Activated naive CD8-positive, alpha-beta T cell (primary cell): ENCODE data around the gene UBTD1.

Experiments
- H3K27ac Mint-ChIP-seq: one replicate; pipeline ENCODE4 v1.8.0; 2021; ENCODE audit warnings: mixed read lengths
- H3K27me3 Mint-ChIP-seq: one replicate; pipeline ENCODE4 v1.8.0; 2021; ENCODE audit warnings: mixed read lengths
- H3K36me3 Mint-ChIP-seq: one replicate; pipeline ENCODE4 v1.8.0; 2021; ENCODE audit warnings: mixed read lengths
- H3K4me1 Mint-ChIP-seq: one replicate; pipeline ENCODE4 v1.8.0; 2021; ENCODE audit warnings: low read depth, mixed read lengths
- H3K4me3 Mint-ChIP-seq: one replicate; pipeline ENCODE4 v1.8.0; 2021; ENCODE audit warnings: mild to moderate bottlenecking, mixed read lengths
- H3K9me3 Mint-ChIP-seq: one replicate; pipeline ENCODE4 v1.8.0; 2021; ENCODE audit warnings: low read depth, mixed read lengths

UBTD1 gene

GRCh38 chr10:97498841-97499560 lies at the start of gene UBTD1:
Gene UBTD1, plus strand, starts transcription at chr10:97498924. Its CDS starts 280 bp downstream, at chr10:97499204.
- no peaks in the 10 kb centered on the region for H3K9me3 Mint-ChIP-seq
- peak within 1 kb of the TSS; percentile 94 for H3K4me3 Mint-ChIP-seq
- H3K4me1 Mint-ChIP-seq = peaks cover 50% of the 10 kb centered on the region
- H3K27me3 Mint-ChIP-seq = peaks cover 13% of the 10 kb centered on the region
- no peaks in the 10 kb centered on the region for H3K36me3 Mint-ChIP-seq
- H3K27ac Mint-ChIP-seq = peak within 1 kb of the TSS; percentile 98

GRCh38 chr10:97450828-97451227 lies 47.9 kb upstream of the UBTD1 start:
- Mint-ChIP-seq H3K4me3 (no peak overlapping the region), H3K4me1 (peaks cover 64% of the 10 kb centered on the region), H3K27me3 (no peaks in the 10 kb centered on the region), H3K27ac (no peak overlapping the region), H3K36me3 (peaks cover 7% of the 10 kb centered on the region), H3K9me3 (no peaks in the 10 kb centered on the region)

- Mint-ChIP-seq H3K4me3 (no peak overlapping the region), H3K36me3 (peaks cover 7% of the 10 kb centered on the region), H3K27ac (no peak overlapping the region), H3K27me3 (no peaks in the 10 kb centered on the region), H3K9me3 (no peaks in the 10 kb centered on the region), H3K4me1 (peaks cover 60% of the 10 kb centered on the region)
Measured at GRCh38 chr10:97451605-97452004, 47.1 kb upstream of the UBTD1 start.

GRCh38 chr10:97452352-97452751 lies 46.4 kb upstream of the UBTD1 start:
- Mint-ChIP-seq H3K4me1 (peaks cover 54% of the 10 kb centered on the region), H3K27me3 (no peaks in the 10 kb centered on the region), H3K36me3 (peaks cover 7% of the 10 kb centered on the region), H3K4me3 (no peak overlapping the region), H3K9me3 (no peaks in the 10 kb centered on the region), H3K27ac (peak overlapping the region; percentile 72)

- Mint-ChIP-seq H3K27me3 (no peaks in the 10 kb centered on the region), H3K4me3 (peak overlapping the region; percentile 68), H3K36me3 (peaks cover 8% of the 10 kb centered on the region), H3K4me1 (peaks cover 40% of the 10 kb centered on the region), H3K27ac (peak overlapping the region; percentile 96), H3K9me3 (no peaks in the 10 kb centered on the region)
Measured at GRCh38 chr10:97454330-97455036, 44.2 kb upstream of the UBTD1 start.

- Mint-ChIP-seq H3K27me3 (no peaks in the 10 kb centered on the region), H3K4me3 (no peak overlapping the region), H3K36me3 (peaks cover 8% of the 10 kb centered on the region), H3K4me1 (peaks cover 33% of the 10 kb centered on the region), H3K27ac (peak overlapping the region; percentile 96), H3K9me3 (no peaks in the 10 kb centered on the region)
Measured at GRCh38 chr10:97456034-97456685, 42.6 kb upstream of the UBTD1 start.

GRCh38 chr10:97456686-97457065 lies 42.0 kb upstream of the UBTD1 start:
- H3K36me3 Mint-ChIP-seq = peaks cover 8% of the 10 kb centered on the region
- H3K4me3 Mint-ChIP-seq = no peak overlapping the region
- H3K27me3 Mint-ChIP-seq = no peaks in the 10 kb centered on the region
- peak overlapping the region; percentile 96 for H3K27ac Mint-ChIP-seq
- no peaks in the 10 kb centered on the region for H3K9me3 Mint-ChIP-seq
- H3K4me1 Mint-ChIP-seq = peaks cover 33% of the 10 kb centered on the region

GRCh38 chr10:97459111-97459510 lies 39.6 kb upstream of the UBTD1 start:
- peaks cover 12% of the 10 kb centered on the region for H3K36me3 Mint-ChIP-seq
- peak overlapping the region; percentile 22 for H3K27ac Mint-ChIP-seq
- peaks cover 20% of the 10 kb centered on the region for H3K4me1 Mint-ChIP-seq
- no peaks in the 10 kb centered on the region for H3K9me3 Mint-ChIP-seq
- no peak overlapping the region for H3K4me3 Mint-ChIP-seq
- H3K27me3 Mint-ChIP-seq = no peaks in the 10 kb centered on the region

- peaks cover 13% of the 10 kb centered on the region for H3K4me1 Mint-ChIP-seq
- peak overlapping the region; percentile 18 for H3K27ac Mint-ChIP-seq
- H3K36me3 Mint-ChIP-seq = peaks cover 7% of the 10 kb centered on the region
- no peaks in the 10 kb centered on the region for H3K9me3 Mint-ChIP-seq
- no peaks in the 10 kb centered on the region for H3K27me3 Mint-ChIP-seq
- H3K4me3 Mint-ChIP-seq = no peak overlapping the region
Measured at GRCh38 chr10:97459933-97460332, 38.8 kb upstream of the UBTD1 start.

- Mint-ChIP-seq H3K27ac (no peak overlapping the region), H3K9me3 (no peaks in the 10 kb centered on the region), H3K36me3 (peaks cover 7% of the 10 kb centered on the region), H3K4me3 (no peak overlapping the region), H3K4me1 (peaks cover 2% of the 10 kb centered on the region), H3K27me3 (no peaks in the 10 kb centered on the region)
Measured at GRCh38 chr10:97462309-97462708, 36.4 kb upstream of the UBTD1 start.

GRCh38 chr10:97463363-97464132 lies 35.2 kb upstream of the UBTD1 start:
- H3K36me3 Mint-ChIP-seq = peaks cover 4% of the 10 kb centered on the region
- H3K9me3 Mint-ChIP-seq = no peaks in the 10 kb centered on the region
- H3K27ac Mint-ChIP-seq = no peak overlapping the region
- no peaks in the 10 kb centered on the region for H3K27me3 Mint-ChIP-seq
- peaks cover 2% of the 10 kb centered on the region for H3K4me1 Mint-ChIP-seq
- no peak overlapping the region for H3K4me3 Mint-ChIP-seq

GRCh38 chr10:97464226-97464625 lies 34.5 kb upstream of the UBTD1 start:
- Mint-ChIP-seq H3K4me3 (no peak overlapping the region), H3K4me1 (peaks cover 2% of the 10 kb centered on the region), H3K36me3 (peaks cover 4% of the 10 kb centered on the region), H3K9me3 (no peaks in the 10 kb centered on the region), H3K27ac (no peak overlapping the region), H3K27me3 (no peaks in the 10 kb centered on the region)

- H3K36me3 Mint-ChIP-seq = peaks cover 4% of the 10 kb centered on the region
- H3K9me3 Mint-ChIP-seq = no peaks in the 10 kb centered on the region
- H3K4me3 Mint-ChIP-seq = no peak overlapping the region
- no peak overlapping the region for H3K27ac Mint-ChIP-seq
- no peaks in the 10 kb centered on the region for H3K27me3 Mint-ChIP-seq
- peaks cover 2% of the 10 kb centered on the region for H3K4me1 Mint-ChIP-seq
Measured at GRCh38 chr10:97465982-97466381, 32.7 kb upstream of the UBTD1 start.

- H3K4me3 Mint-ChIP-seq = no peak overlapping the region
- H3K36me3 Mint-ChIP-seq = peaks cover 4% of the 10 kb centered on the region
- H3K27ac Mint-ChIP-seq = no peak overlapping the region
- H3K4me1 Mint-ChIP-seq = peaks cover 2% of the 10 kb centered on the region
- no peaks in the 10 kb centered on the region for H3K27me3 Mint-ChIP-seq
- H3K9me3 Mint-ChIP-seq = no peaks in the 10 kb centered on the region
Measured at GRCh38 chr10:97466755-97467154, 32.0 kb upstream of the UBTD1 start.

- H3K4me1 Mint-ChIP-seq = peaks cover 2% of the 10 kb centered on the region
- H3K4me3 Mint-ChIP-seq = no peak overlapping the region
- peaks cover 2% of the 10 kb centered on the region for H3K36me3 Mint-ChIP-seq
- peak overlapping the region; percentile 54 for H3K27ac Mint-ChIP-seq
- H3K9me3 Mint-ChIP-seq = no peaks in the 10 kb centered on the region
- H3K27me3 Mint-ChIP-seq = no peaks in the 10 kb centered on the region
Measured at GRCh38 chr10:97468162-97468561, 30.6 kb upstream of the UBTD1 start.
